Glomerular visceral epithelial cell (primary cell): ENCODE data around the gene ZNF879.

Source experiments
- DNase-seq: peaks from one replicate; pipeline ENCODE4 v3.0.0-alpha.2; 2016; ENCODE audit errors: extremely low spot score

Gene ZNF879

DNA sequence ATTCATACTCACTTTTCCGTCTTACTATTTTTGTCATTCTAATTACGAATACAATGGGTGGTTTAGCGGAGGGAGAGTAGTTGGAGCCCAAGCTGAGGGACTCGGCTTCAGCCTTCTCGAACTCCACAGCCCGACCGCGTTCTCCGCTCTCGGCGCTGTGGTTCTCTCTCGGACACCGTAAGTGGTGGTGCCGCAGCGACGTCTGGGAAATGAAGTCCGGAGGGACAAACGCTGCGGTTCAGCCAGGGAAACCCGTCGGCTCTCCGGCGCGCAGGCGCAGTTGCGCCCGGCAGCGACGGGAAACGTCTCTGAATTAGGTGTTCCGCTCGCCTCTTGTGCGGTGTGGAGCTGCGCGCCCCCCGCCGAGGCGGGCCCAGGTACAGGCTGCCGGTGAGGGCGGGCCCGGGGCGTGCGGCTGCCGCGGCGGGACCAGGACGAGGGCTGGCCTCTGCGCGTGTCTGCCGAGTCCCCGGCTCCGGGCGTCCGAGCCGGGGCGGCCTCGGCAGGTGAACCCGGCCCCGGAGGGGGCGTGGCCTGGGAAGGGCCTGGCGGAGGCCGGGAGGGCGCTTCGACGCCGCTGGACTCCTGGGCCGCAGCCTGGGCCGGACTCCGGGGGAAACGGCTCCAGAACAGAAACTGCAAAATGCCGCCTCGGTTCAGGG lies at the start of gene ZNF879:
TSS of gene ZNF879 (plus strand) at position 277 of the 662 bp plus-strand sequence. CDS start 1,201 bp downstream, outside the sequence.
- DNase-seq = peak; percentile 16

GRCh38 chr5:178981381-178981780 lies 42.2 kb upstream of the ZNF879 start:
- DNase-seq = no peak

GRCh38 chr5:178982941-178983340 lies 40.7 kb upstream of the ZNF879 start:
- no peak for DNase-seq

DNA sequence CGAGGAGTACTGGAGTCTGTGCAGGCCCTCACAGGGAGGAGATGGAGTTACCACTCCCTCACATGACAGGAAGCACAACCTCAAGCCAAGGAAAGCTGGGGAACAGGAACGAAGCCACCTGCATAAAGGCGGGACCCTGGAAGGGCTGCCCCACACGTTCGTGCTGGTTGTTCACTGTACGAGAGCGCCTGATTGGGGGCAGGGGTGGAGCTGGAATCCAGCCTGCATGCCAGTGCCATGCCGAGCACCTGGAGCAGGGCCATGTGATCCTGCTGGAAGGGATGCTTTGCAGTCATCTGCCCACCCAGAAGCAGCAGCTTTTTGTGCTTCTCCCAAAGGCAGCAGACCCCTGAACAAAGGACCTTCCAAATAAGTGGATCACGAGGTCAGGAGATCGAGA lies 39.9 kb upstream of the ZNF879 start:
- no peak for DNase-seq

DNA sequence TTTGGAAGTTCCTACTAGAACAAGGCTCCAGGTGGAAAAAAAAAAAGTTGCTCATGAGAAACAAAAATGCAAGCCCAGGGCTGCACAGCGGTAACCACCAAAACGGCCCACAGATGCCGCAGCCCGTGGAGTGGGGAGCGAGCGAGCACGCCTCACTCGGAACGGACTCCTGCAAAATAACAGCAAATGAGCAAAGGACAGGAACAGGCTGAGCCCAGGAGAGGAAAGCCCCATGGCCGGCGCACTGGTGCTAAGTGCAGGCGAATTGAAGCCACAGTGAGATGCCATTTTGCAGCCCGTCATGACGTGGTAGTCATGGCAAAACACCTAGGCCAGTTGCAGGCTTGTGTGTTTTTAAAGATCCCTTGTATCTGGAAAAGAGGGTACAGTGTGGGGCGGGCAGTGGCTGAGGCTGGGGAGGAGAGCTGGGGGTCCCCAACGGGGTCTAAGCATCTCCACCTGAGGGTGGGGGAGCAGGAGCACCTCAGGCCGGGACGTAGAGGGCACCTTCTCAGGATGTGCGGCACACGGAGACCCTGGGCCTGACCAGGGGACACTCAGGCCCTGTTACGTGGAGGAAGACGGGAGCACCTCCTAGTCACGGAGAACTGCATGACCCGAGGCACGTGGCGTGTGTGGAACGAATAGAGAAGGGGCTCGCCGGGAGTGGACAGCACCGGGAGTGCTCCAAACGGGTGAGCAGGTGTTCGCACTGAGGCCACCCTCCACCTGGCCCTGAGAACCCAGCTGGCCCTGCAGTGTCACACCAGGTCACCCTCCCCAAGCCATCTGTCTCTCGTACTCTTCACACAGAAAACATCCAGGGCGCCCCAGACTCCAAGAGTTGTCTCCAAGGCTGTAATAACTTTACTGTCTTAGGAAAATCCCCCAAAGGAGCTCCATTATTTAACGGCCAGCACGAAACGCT lies 39.2 kb upstream of the ZNF879 start:
- no peak for DNase-seq

DNA sequence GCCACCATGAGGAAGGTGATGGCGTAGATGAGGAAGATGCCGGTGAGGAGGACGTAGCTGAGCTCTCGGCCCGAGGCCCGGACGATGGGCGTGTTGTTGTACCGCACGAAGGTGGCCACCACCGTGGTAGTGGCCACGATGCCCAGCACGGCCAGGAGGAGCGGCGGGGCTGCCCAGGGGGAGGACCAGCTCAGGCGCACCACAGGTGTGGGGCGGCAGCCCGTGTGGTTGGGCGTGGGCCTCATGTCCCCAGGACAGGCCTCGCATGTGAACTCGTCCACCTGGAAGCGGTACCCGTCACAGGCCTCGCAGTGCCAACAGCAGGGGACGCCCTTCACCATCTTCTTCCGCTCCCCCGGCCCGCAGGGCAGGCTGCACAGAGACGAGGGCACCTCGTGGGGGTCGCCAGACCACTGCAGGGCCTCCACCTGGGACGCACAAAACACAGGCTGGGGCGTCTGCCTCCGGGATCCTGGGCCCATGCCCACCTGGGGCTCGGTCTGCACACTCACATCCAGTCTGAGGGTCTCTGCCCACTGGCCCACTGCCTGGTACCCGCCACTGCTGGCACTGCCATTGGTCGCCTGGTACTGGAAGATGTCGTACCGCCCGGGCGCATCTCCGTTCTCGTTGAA lies 37.2 kb upstream of the ZNF879 start:
- no peak for DNase-seq

GRCh38 chr5:178988436-178989220 lies 35.0 kb upstream of the ZNF879 start:
- no peak for DNase-seq

DNA sequence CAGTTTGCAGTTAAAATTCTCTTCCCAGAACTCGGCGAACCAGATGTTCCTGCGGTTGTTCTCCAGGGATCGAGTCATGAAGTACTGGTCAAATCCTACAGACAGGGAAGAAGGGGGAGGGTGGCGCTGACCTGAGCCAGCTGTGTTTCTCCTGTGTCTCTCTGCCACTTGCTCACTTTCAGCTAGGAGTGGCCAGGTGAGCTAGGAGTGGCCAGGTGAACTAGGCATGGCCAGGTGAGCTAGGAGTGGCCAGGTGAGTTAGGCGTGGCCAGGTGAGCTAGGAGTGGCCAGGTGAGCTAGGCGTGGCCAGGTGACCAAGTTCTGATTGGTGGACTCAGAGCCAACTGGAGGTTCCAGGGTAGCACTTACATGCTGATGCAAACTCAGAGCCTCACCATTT lies 34.3 kb upstream of the ZNF879 start:
- DNase-seq = no peak

GRCh38 chr5:178990491-178990890 lies 33.1 kb upstream of the ZNF879 start:
- DNase-seq = no peak

GRCh38 chr5:178991190-178992145 lies 32.1 kb upstream of the ZNF879 start:
- no peak for DNase-seq

GRCh38 chr5:178992291-178992895 lies 31.2 kb upstream of the ZNF879 start:
- no peak for DNase-seq

DNA sequence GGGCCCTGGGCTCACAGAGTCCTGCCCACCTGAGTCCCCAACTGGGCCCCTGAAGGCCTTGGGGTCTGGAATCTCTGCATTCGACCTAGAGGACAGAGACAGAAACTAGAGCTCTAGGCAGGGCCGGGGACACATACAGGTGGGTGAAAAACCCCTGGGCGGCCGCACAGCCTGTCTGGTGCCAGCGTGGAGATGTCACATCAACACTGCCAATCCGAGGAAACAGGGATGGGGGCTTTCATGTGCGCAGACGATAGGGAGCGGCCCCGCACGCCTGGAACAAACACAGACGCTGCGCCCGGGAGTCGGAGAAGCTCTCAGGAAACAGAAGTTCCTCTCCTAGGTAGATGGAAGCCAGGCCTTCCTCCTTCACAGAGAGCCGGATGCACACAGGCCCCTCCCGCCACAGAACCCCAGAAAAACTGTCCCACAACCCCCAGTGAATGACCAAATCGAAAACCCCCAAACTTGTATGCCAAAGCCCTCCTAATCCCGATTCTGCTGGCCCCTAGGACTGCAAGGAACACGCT lies 30.3 kb upstream of the ZNF879 start:
- no peak for DNase-seq

GRCh38 chr5:178993955-178994579 lies 29.5 kb upstream of the ZNF879 start:
- no peak for DNase-seq

DNA sequence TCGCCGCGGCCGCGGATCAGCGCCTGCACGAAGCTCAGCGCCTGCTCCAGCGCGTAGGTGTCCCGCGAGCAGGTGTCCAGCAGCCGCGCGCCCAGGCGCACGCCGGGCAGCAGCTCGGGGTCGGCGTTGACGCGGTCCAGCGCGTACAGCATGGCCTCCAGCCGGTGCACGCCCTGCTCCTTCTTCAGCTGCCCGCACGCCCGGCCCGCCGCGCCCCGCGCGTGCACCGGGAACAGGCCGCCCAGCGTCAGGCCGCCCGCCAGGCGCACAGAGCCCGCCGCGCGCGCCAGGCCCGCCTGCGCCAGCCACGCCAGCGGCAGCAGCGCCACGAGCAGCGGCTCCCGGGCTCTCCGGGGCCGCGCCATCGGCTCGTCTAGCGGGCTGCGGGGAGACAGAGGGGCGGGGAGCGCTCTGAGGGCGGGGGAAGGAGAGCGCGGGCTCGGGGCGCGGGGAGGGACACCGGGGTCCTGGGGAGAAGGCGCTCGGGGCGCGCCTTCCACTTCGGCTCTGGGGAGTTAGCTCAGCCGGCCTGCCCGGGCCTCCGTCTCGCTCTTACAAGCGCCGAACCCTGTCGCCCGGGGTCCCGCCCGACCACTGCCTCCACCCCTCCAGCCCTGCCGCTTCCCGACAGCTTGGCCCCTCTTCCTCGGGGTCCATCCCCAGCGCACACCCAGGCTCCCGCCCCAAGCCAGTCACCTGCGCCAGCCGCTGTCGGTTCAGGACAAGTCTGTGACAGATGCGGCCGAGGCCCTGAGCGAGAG lies 28.8 kb upstream of the ZNF879 start, which contains the start of gene GRM6:
TSS of gene GRM6 (minus strand) at position 741 of the 761 bp plus-strand sequence. CDS start at position 365, 376 bp downstream.
- no peak for DNase-seq

GRCh38 chr5:178995341-178995690 lies 28.3 kb upstream of the ZNF879 start:
- DNase-seq = no peak

DNA sequence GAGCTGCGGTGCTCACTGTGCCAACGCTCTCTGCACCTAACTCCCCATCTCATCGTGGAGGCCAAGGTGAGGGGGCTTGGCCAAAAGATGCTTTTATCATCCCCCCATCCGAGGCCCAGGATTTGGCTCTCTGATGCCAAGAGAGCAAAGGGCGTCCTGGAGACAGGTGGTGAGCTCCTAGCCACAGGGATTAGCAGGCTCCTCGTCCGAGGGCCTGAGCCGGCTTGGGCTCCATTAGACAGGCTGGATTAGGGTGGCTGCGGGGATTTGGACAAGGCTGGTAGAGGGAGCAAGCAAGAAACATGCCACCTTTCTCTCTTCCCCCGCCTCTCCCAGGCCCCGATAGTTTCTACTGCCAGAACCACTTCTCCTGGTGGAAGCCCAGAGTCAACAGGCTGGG lies 27.4 kb upstream of the ZNF879 start:
- no peak for DNase-seq

DNA sequence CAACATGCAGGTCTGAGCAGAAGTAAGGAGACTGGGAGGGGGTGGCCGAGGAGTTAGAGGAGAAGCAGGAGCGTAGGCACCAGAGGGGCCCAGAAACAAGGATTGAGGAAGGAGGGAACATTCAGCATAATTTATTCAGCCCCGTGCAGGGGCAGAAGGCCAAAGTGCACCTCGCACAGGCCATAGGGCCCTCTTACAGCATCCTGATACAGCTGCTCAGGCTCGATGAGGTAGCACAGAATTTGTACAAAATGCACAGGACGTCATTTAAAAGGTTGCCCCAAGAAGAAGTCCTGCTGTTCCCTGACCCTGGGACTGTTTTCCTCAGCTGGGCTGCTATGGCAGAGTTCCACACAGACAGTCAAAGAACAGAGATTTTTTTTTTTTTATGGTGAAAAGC lies 26.4 kb upstream of the ZNF879 start:
- no peak for DNase-seq

GRCh38 chr5:178998441-178998840 lies 25.2 kb upstream of the ZNF879 start:
- no peak for DNase-seq

- DNase-seq = no peak
These were observed 17.0 kb upstream of the ZNF879 start for GRCh38 chr5:179006564-179006963.
